HL-60 (cell line): ENCODE data around the gene LRRC31.

Experiments
- CTCF ChIP-seq: IDR thresholded peaks from one replicate; pipeline ENCODE4 v1.5.1; 2011; ENCODE audit warnings: low read length, control low read depth, inconsistent platforms; ENCODE audit not compliant: insufficient read depth
- POLR2AphosphoS5 ChIP-seq: IDR thresholded peaks from 2 replicates; pipeline ENCODE4 v1.6.1; 2012; ENCODE audit warnings: low read depth

GRCh38 chr3:169861871-169862270 is 7.9 kb downstream of the LRRC31 start:
- TF ChIP-seq CTCF = no peak
- no peak for TF ChIP-seq POLR2AphosphoS5
